IMR-90 (cell line): ENCODE measurements around the gene TNRC6A. TPM values are rescaled to one million over a fixed set of nuclear protein-coding genes. Genes with fewer than 3 reads are reported as not detected.

Source experiments
- ATAC-seq: fragments of 200-7000 bp; cut with Tn5 transposase; 2 replicates; pipeline ENCODE4 v1.9.1; 2020; ENCODE audit warnings: low read depth, mild to moderate bottlenecking, moderate library complexity
- BruUV-seq: library from RNA; stranded (reverse); fragments of 400-500 nt; replicated peaks from 2 replicates; lab custom pipeline; 2021; lab: Mats Ljungman, UMichigan
- CTCF ChIA-PET: fragments of 300-600 bp; formaldehyde crosslinking; extraction: SDS; loops from one replicate; lab custom pipeline; 2021; ENCODE audit warnings: antibody characterized with exemption; lab: Yijun Ruan, JAX
- POLR2A ChIA-PET: fragments of 300-600 bp; sonication (Branson Sonifier 250); formaldehyde crosslinking; loops from one replicate; lab custom pipeline; 2022; ENCODE audit warnings: antibody characterized with exemption; ENCODE audit not compliant: unreplicated experiment; lab: Charles Lee
- DNase-seq: peaks from one replicate; pipeline ENCODE4 v3.0.0; 2013
- H2AFZ ChIP-seq: replicated peaks from 2 replicates; pipeline ENCODE3; 2013; ENCODE audit warnings: low read length, mild to moderate bottlenecking; ENCODE audit not compliant: poor library complexity
- H2AK5ac ChIP-seq: 2 replicates; pipeline ENCODE4 v1.6.1; 2013; ENCODE audit warnings: low read depth, low read length, inconsistent platforms
- H2AK9ac ChIP-seq: replicated peaks from 2 replicates; pipeline ENCODE3; 2013; ENCODE audit warnings: mild to moderate bottlenecking, low read depth, low read length, moderate library complexity; ENCODE audit not compliant: poor library complexity
- H2BK120ac ChIP-seq: 2 replicates; pipeline ENCODE4 v1.6.1; 2013; ENCODE audit warnings: low read depth, low read length, inconsistent platforms
- H2BK15ac ChIP-seq: 3 replicates; pipeline ENCODE4 v1.6.1; 2013; ENCODE audit warnings: low read depth, low read length, inconsistent platforms
- H2BK20ac ChIP-seq: 2 replicates; pipeline ENCODE4 v1.6.1; 2013; ENCODE audit warnings: low read depth, mild to moderate bottlenecking, inconsistent platforms, low read length, moderate library complexity
- H2BK5ac ChIP-seq: 2 replicates; pipeline ENCODE4 v1.6.1; 2013; ENCODE audit warnings: mild to moderate bottlenecking, low read depth, low read length, inconsistent platforms; ENCODE audit not compliant: poor library complexity, severe bottlenecking
- H3K14ac ChIP-seq: replicated peaks from 2 replicates; pipeline ENCODE4 v1.6.1; 2013; ENCODE audit warnings: low read depth, low read length, inconsistent platforms
- H3K18ac ChIP-seq: 2 replicates; pipeline ENCODE4 v1.6.1; 2013; ENCODE audit warnings: low read depth, low read length, control low read depth
- H3K23ac ChIP-seq: 2 replicates; pipeline ENCODE4 v1.6.1; 2013; ENCODE audit warnings: low read depth, low read length, inconsistent platforms
- H3K27ac ChIP-seq: 2 replicates; pipeline ENCODE4 v1.5.1; 2013; ENCODE audit warnings: mild to moderate bottlenecking, control low read depth, low read length; ENCODE audit not compliant: insufficient read depth
- H3K27me3 ChIP-seq: 2 replicates; pipeline ENCODE4 v1.6.1; 2013; ENCODE audit warnings: low read length; ENCODE audit not compliant: control insufficient read depth, insufficient read depth
- H3K36me3 ChIP-seq: 2 replicates; pipeline ENCODE4 v1.6.1; 2013; ENCODE audit warnings: low read length, mixed read lengths; ENCODE audit not compliant: control insufficient read depth, insufficient read depth
- H3K4ac ChIP-seq: 2 replicates; pipeline ENCODE4 v1.6.1; 2013; ENCODE audit warnings: low read depth, low read length, inconsistent platforms
- H3K4me1 ChIP-seq: 2 replicates; pipeline ENCODE4 v1.6.1; 2013; ENCODE audit warnings: low read length, mixed read lengths; ENCODE audit not compliant: control insufficient read depth, insufficient read depth
- H3K4me2 ChIP-seq: 2 replicates; pipeline ENCODE4 v1.6.1; 2013; ENCODE audit warnings: low read depth, mild to moderate bottlenecking, control low read depth, low read length, moderate library complexity
- H3K4me3 ChIP-seq: 2 replicates; pipeline ENCODE4 v1.5.1; 2013; ENCODE audit warnings: low read depth, mild to moderate bottlenecking, control low read depth, low read length, moderate library complexity; ENCODE audit not compliant: insufficient read depth
- H3K56ac ChIP-seq: 2 replicates; pipeline ENCODE4 v1.6.1; 2013; ENCODE audit warnings: low read length, inconsistent platforms; ENCODE audit not compliant: insufficient read depth; ENCODE audit errors: extremely low read depth
- H3K79me1 ChIP-seq, 2 experiments: 2 replicates each; pipeline ENCODE4 v1.6.1; 2013; ENCODE audit warnings: low read length in 2 of 2, inconsistent platforms in 1 of 2, low read depth in 1 of 2
- H3K9ac ChIP-seq: 2 replicates; pipeline ENCODE4 v1.6.1; 2013; ENCODE audit warnings: low read depth, low read length, control low read depth
- H3K9me1 ChIP-seq: 2 replicates; pipeline ENCODE4 v1.6.1; 2013; ENCODE audit warnings: low read length, inconsistent platforms; ENCODE audit not compliant: insufficient read depth
- H3K9me3 ChIP-seq: 2 replicates; pipeline ENCODE4 v1.6.1; 2013; ENCODE audit warnings: low read length; ENCODE audit not compliant: control insufficient read depth, insufficient read depth
- H4K20me1 ChIP-seq: 2 replicates; pipeline ENCODE4 v1.6.1; 2013; ENCODE audit warnings: low read length, inconsistent platforms; ENCODE audit not compliant: insufficient read depth
- H4K5ac ChIP-seq: 2 replicates; pipeline ENCODE4 v1.6.1; 2013; ENCODE audit warnings: mild to moderate bottlenecking, low read depth, low read length, control low read depth
- H4K8ac ChIP-seq, 2 experiments: 2 replicates each; pipeline ENCODE4 v1.6.1; 2013; ENCODE audit warnings: low read depth in 2 of 2, low read length in 2 of 2, control low read depth in 1 of 2, inconsistent platforms in 1 of 2
- H4K91ac ChIP-seq: 2 replicates; pipeline ENCODE4 v1.6.1; 2013; ENCODE audit warnings: low read depth, low read length, inconsistent platforms; ENCODE audit not compliant: insufficient read depth
- BHLHE40 ChIP-seq: fragments of 150-350 bp; IDR thresholded peaks from 2 replicates; pipeline ENCODE4 v1.6.1; 2016; ENCODE audit warnings: mild to moderate bottlenecking, low read depth, low read length
- CEBPB ChIP-seq: IDR thresholded peaks from 2 replicates; pipeline ENCODE4 v1.6.1; 2012; ENCODE audit warnings: low read depth, low read length, improper control_type of control experiment
- CHD1 ChIP-seq: IDR thresholded peaks from 2 replicates; pipeline ENCODE4 v1.6.1; 2012; ENCODE audit warnings: low read depth, low read length, improper control_type of control experiment
- CTCF ChIP-seq: conservative IDR thresholded peaks from 2 replicates; pipeline ENCODE4 v1.5.1; 2012; ENCODE audit warnings: mild to moderate bottlenecking, low read depth, low read length, improper control_type of control experiment
- ELK1 ChIP-seq: fragments of 150-350 bp; IDR thresholded peaks from 2 replicates; pipeline ENCODE4 v1.6.1; 2016; ENCODE audit warnings: low read depth, mild to moderate bottlenecking, low read length, moderate library complexity, borderline replicate concordance
- FOS ChIP-seq: fragments of 150-350 bp; IDR thresholded peaks from 2 replicates; pipeline ENCODE4 v1.6.1; 2016; ENCODE audit warnings: low read depth, low read length
- MAFK ChIP-seq: IDR thresholded peaks from 2 replicates; pipeline ENCODE4 v1.6.1; 2012; ENCODE audit warnings: low read depth, low read length, improper control_type of control experiment
- MAZ ChIP-seq: IDR thresholded peaks from 2 replicates; pipeline ENCODE4 v1.6.1; 2012; ENCODE audit warnings: low read depth, mild to moderate bottlenecking, low read length, improper control_type of control experiment, moderate library complexity, borderline replicate concordance
- MXI1 ChIP-seq: IDR thresholded peaks from 2 replicates; pipeline ENCODE4 v1.6.1; 2012; ENCODE audit warnings: low read depth, mild to moderate bottlenecking, low read length, moderate library complexity, borderline replicate concordance
- NFE2L2 ChIP-seq: fragments of 150-350 bp; IDR thresholded peaks from 2 replicates; pipeline ENCODE4 v1.6.1; 2016; ENCODE audit warnings: low read depth, mild to moderate bottlenecking, low read length
- POLR2A ChIP-seq: IDR thresholded peaks from 2 replicates; pipeline ENCODE4 v1.6.1; 2012; ENCODE audit warnings: mild to moderate bottlenecking, low read depth, low read length
- RAD21 ChIP-seq: IDR thresholded peaks from 2 replicates; pipeline ENCODE4 v1.6.1; 2012; ENCODE audit warnings: low read length, improper control_type of control experiment
- RCOR1 ChIP-seq: IDR thresholded peaks from 2 replicates; pipeline ENCODE4 v1.6.1; 2012; ENCODE audit warnings: mild to moderate bottlenecking, low read length, improper control_type of control experiment; ENCODE audit not compliant: insufficient replicate concordance
- RFX5 ChIP-seq: IDR thresholded peaks from 2 replicates; pipeline ENCODE4 v1.8.0; 2012; ENCODE audit warnings: low read depth, mild to moderate bottlenecking, low read length, moderate library complexity
- SMC3 ChIP-seq: fragments of 150-350 bp; IDR thresholded peaks from 2 replicates; pipeline ENCODE4 v1.6.1; 2016; ENCODE audit warnings: low read depth, mild to moderate bottlenecking, antibody characterized with exemption, low read length, moderate library complexity
- USF2 ChIP-seq: fragments of 150-350 bp; IDR thresholded peaks from 2 replicates; pipeline ENCODE4 v1.6.1; 2017; ENCODE audit warnings: mild to moderate bottlenecking, antibody characterized with exemption, low read length, low read depth
- WGBS, 2 experiments: methylation state at CpG; one replicate each; pipeline versions ENCODE4 v1.1.5 to v1.1.7; 2013; ENCODE audit warnings: missing lambda C conversion rate in 2 of 2; ENCODE audit not compliant: insufficient read length in 1 of 2; ENCODE audit errors: extremely low coverage in 2 of 2; 5-methylcytosine and 5-hydroxymethylcytosine counted together
- dilution Hi-C: fragments of 300-500 bp; cut with HindIII; formaldehyde crosslinking; loops from one replicate; pipeline ENCODE4 v1.14.3; 2018; ENCODE audit warnings: low sequenced_read_pairs; ENCODE audit not compliant: unreplicated experiment
- in situ Hi-C: fragments of 300-500 bp; cut with MboI; formaldehyde crosslinking; loops from 3 replicates; pipeline ENCODE4 v1.14.3; 2019; ENCODE audit warnings: low sequenced_read_pairs, inconsistent platforms, mixed read lengths
- intact Hi-C: fragments of 100-400 bp; cut with micrococcal nuclease; formaldehyde crosslinking; loops from 2 replicates; pipeline ENCODE4 v1.10.0; 2022
- polyA plus RNA-seq, 3 experiments: library from polyadenylated mRNA; depleted of rRNA; stranded (reverse); fragments of >200 nt; gene quantifications; 2 replicates each; pipeline ENCODE4 v1.2.3, GENCODE V29; 2012; ENCODE audit warnings: low replicate concordance in 1 of 3
- total RNA-seq: library from RNA; depleted of rRNA; stranded (reverse); fragments of >200 nt; gene quantifications from 2 replicates; pipeline ENCODE4 v1.2.3, GENCODE V29; 2012

TNRC6A gene
- total and polyA plus RNA-seq, 2 of the 4 experiments (the other 2 are of a cell fraction): 32.4 to 42.3 TPM

- no peak overlapping the region for H4K5ac ChIP-seq
- H3K18ac ChIP-seq: no peak overlapping the region
- intact Hi-C loops: no loop called here
- no peak overlapping the region for H2AK9ac ChIP-seq
- in situ Hi-C loops: no loop called here
- no peak overlapping the region for H3K23ac ChIP-seq
- CTCF ChIA-PET: interaction anchor here (0.6 kb wide), 1 partner anchor 11 kb away, joined by 3 read pairs; no protein-coding TSS in a partner anchor
- H4K91ac ChIP-seq: no peak overlapping the region
- WGBS, 2 experiments: 100% methylated on average over 1 of the region's 6 CpGs; no CpG with 5 or more reads in 1 of the 2 experiments
- no peak overlapping the region for H2BK5ac ChIP-seq
- no peak for TF ChIP-seq FOS
- no peak for TF ChIP-seq MAZ
- no peak for TF ChIP-seq BHLHE40
- TF ChIP-seq SMC3: no peak
- no peak for TF ChIP-seq MAFK
- TF ChIP-seq RAD21: no peak
- no peak for TF ChIP-seq RFX5
- TF ChIP-seq RCOR1: no peak
- TF ChIP-seq CTCF: no peak
- TF ChIP-seq MXI1: no peak
- TF ChIP-seq CHD1: no peak
- no peak for TF ChIP-seq CEBPB
- TF ChIP-seq POLR2A: no peak
- no peak for TF ChIP-seq NFE2L2
- no peak for TF ChIP-seq USF2
- TF ChIP-seq ELK1: no peak
- H4K20me1 ChIP-seq: no peaks in the 10 kb centered on the region
- H3K4ac ChIP-seq: no peak overlapping the region
- H3K14ac ChIP-seq: no peak overlapping the region
- H3K36me3 ChIP-seq: no peaks in the 10 kb centered on the region
- no peaks in the 10 kb centered on the region for H3K9me1 ChIP-seq
- H2AK5ac ChIP-seq: no peak overlapping the region
- DNase-seq: no peak
- no peaks in the 10 kb centered on the region for H3K27me3 ChIP-seq
- no peaks in the 10 kb centered on the region for H3K79me1 ChIP-seq
- H2BK120ac ChIP-seq: no peak overlapping the region
- H2AFZ ChIP-seq: no peak overlapping the region
- no peak overlapping the region for H3K27ac ChIP-seq
- no TSS peak for BruUV-seq
- POLR2A ChIA-PET: interaction anchor here (0.6 kb wide), 1 partner anchor 8 kb away, joined by 8 read pairs; no protein-coding TSS in a partner anchor
- H4K8ac ChIP-seq: no peak overlapping the region
- peaks cover 3% of the 10 kb centered on the region for H3K4me1 ChIP-seq
- H3K9me3 ChIP-seq: no peaks in the 10 kb centered on the region
- H3K9ac ChIP-seq: no peak overlapping the region
- no peak overlapping the region for H3K4me3 ChIP-seq
- dilution Hi-C loops: no loop called here
- no peak overlapping the region for H3K4me2 ChIP-seq
- no peak overlapping the region for H3K56ac ChIP-seq
- H2BK20ac ChIP-seq: no peak overlapping the region
- no peak for ATAC-seq
- H2BK15ac ChIP-seq: no peak overlapping the region
These were observed 10.4 kb upstream of the TNRC6A start for GRCh38 chr16:24718967-24719521.
